Neural progenitor cell (in vitro differentiated cells): ENCODE measurements around the gene VGLL1. TPM values are rescaled to one million over a fixed set of nuclear protein-coding genes. Genes with fewer than 3 reads are reported as not detected.

Source experiments
- DNase-seq: peaks from one replicate; pipeline ENCODE4 v3.0.0-alpha.2; 2016; ENCODE audit warnings: low spot score
- H2AFZ ChIP-seq: fragments of 200-600 bp; sonication (generic); replicated peaks from 2 replicates; pipeline ENCODE4 v1.6.1; 2016; ENCODE audit warnings: antibody characterized with exemption
- H3F3A ChIP-seq: fragments of 200-600 bp; sonication (generic); 2 replicates; pipeline ENCODE4 v1.6.1; 2016; ENCODE audit warnings: antibody characterized with exemption, low read depth
- H3K27ac ChIP-seq: fragments of 200-600 bp; sonication (generic); 2 replicates; pipeline ENCODE4 v1.5.1; 2016; ENCODE audit warnings: mild to moderate bottlenecking
- H3K27me3 ChIP-seq: fragments of 200-600 bp; sonication (generic); 2 replicates; pipeline ENCODE4 v1.6.1; 2016; ENCODE audit warnings: mild to moderate bottlenecking, moderate library complexity
- H3K36me3 ChIP-seq: fragments of 200-600 bp; sonication (generic); 2 replicates; pipeline ENCODE4 v1.5.1; 2016
- H3K4me1 ChIP-seq: fragments of 200-600 bp; sonication (generic); 2 replicates; pipeline ENCODE4 v1.6.1; 2016; ENCODE audit warnings: mixed run types
- H3K4me2 ChIP-seq: fragments of 200-600 bp; sonication (generic); 2 replicates; pipeline ENCODE4 v1.6.1; 2016
- H3K4me3 ChIP-seq: fragments of 200-600 bp; sonication (generic); 2 replicates; pipeline ENCODE4 v1.5.1; 2016
- H3K79me2 ChIP-seq: fragments of 200-600 bp; sonication (generic); 2 replicates; pipeline ENCODE4 v1.6.1; 2016; ENCODE audit warnings: low read depth
- H3K9ac ChIP-seq: fragments of 200-600 bp; sonication (generic); 2 replicates; pipeline ENCODE4 v1.6.1; 2016
- H3K9me3 ChIP-seq: fragments of 200-600 bp; sonication (generic); 2 replicates; pipeline ENCODE4 v1.5.1; 2016; ENCODE audit warnings: low read depth
- H4K20me1 ChIP-seq: fragments of 200-600 bp; sonication (generic); 2 replicates; pipeline ENCODE4 v1.6.1; 2016; ENCODE audit warnings: low read depth
- H3K27ac Mint-ChIP-seq: 3 replicates; pipeline ENCODE4 v1.8.0; 2021; ENCODE audit warnings: mixed read lengths
- H3K27me3 Mint-ChIP-seq: 2 replicates; pipeline ENCODE4 v1.8.0; 2022; ENCODE audit warnings: low read depth, mild to moderate bottlenecking, inconsistent platforms, moderate library complexity, mixed read lengths; ENCODE audit not compliant: insufficient read depth
- H3K36me3 Mint-ChIP-seq: 3 replicates; pipeline ENCODE4 v1.8.0; 2021; ENCODE audit warnings: mixed read lengths
- H3K4me1 Mint-ChIP-seq: 3 replicates; pipeline ENCODE4 v1.8.0; 2021; ENCODE audit warnings: mixed read lengths
- H3K4me3 Mint-ChIP-seq: 3 replicates; pipeline ENCODE4 v1.8.0; 2021; ENCODE audit warnings: mild to moderate bottlenecking, moderate library complexity, mixed read lengths
- H3K9me3 Mint-ChIP-seq: 3 replicates; pipeline ENCODE4 v1.8.0; 2020; ENCODE audit warnings: mixed read lengths
- EZH2 ChIP-seq: fragments of 200-600 bp; sonication (generic); IDR thresholded peaks from 2 replicates; pipeline ENCODE4 v1.6.1; 2017; ENCODE audit warnings: antibody characterized with exemption, mild to moderate bottlenecking, moderate library complexity
- EZH2phosphoT487 ChIP-seq: fragments of 200-600 bp; sonication (generic); IDR thresholded peaks from 2 replicates; pipeline ENCODE4 v1.6.1; 2017; ENCODE audit warnings: antibody characterized with exemption
- total RNA-seq: library from RNA; depleted of rRNA; stranded (reverse); fragments of >200 nt; gene quantifications from 2 replicates; pipeline ENCODE4 v1.2.3, GENCODE V29; 2015; ENCODE audit warnings: low replicate concordance
- TF ChIP-seq, protein P1 (sequence below): fragments of 200-600 bp; sonication (generic); IDR thresholded peaks from 2 replicates; pipeline ENCODE4 v1.5.1; 2017; ENCODE audit warnings: antibody characterized with exemption, mild to moderate bottlenecking

Gene VGLL1
- total RNA-seq, 1 donor from 2014 or later, result not detected

DNA sequence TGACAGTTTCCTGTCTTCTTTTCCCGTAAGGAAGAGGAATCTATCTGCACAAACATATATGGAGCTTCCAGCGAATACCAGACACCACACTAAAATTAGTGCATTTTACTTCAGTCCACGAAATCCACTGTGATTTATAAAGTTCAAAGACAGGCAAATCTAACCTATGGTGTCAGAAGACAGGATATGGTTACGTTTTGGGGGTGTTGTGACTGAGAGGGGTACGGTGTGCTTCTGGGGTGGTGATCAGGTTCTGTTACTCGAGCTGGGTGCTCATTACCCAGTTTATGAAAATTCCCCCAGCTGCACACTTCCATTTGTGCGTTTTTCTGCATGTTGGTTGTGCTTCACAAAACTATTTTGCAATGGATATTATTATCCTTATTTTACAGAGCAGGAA, 10.3 kb downstream of the VGLL1 start:
- no peaks in the 10 kb centered on the region for H3K79me2 ChIP-seq
- Mint-ChIP-seq H3K36me3 (no peaks in the 10 kb centered on the region), H3K27me3 (peaks cover 4% of the 10 kb centered on the region), H3K27ac (no peak overlapping the region), H3K4me3 (no peak overlapping the region), H3K4me1 (no peaks in the 10 kb centered on the region), H3K9me3 (no peaks in the 10 kb centered on the region)
- no peaks in the 10 kb centered on the region for H3K27me3 ChIP-seq
- no peaks in the 10 kb centered on the region for H3K9me3 ChIP-seq
- H3K36me3 ChIP-seq, result no peaks in the 10 kb centered on the region
- no peak overlapping the region for H3K4me2 ChIP-seq
- H3K4me3 ChIP-seq, result no peak overlapping the region
- no peaks in the 10 kb centered on the region for H3K4me1 ChIP-seq
- H3F3A ChIP-seq, result no peaks in the 10 kb centered on the region
- no peaks in the 10 kb centered on the region for H4K20me1 ChIP-seq
- TF ChIP-seq, protein P1, sequence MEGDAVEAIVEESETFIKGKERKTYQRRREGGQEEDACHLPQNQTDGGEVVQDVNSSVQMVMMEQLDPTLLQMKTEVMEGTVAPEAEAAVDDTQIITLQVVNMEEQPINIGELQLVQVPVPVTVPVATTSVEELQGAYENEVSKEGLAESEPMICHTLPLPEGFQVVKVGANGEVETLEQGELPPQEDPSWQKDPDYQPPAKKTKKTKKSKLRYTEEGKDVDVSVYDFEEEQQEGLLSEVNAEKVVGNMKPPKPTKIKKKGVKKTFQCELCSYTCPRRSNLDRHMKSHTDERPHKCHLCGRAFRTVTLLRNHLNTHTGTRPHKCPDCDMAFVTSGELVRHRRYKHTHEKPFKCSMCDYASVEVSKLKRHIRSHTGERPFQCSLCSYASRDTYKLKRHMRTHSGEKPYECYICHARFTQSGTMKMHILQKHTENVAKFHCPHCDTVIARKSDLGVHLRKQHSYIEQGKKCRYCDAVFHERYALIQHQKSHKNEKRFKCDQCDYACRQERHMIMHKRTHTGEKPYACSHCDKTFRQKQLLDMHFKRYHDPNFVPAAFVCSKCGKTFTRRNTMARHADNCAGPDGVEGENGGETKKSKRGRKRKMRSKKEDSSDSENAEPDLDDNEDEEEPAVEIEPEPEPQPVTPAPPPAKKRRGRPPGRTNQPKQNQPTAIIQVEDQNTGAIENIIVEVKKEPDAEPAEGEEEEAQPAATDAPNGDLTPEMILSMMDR, result no peak
- no peak for TF ChIP-seq EZH2
- TF ChIP-seq EZH2phosphoT487, result no peak
- DNase-seq, result no peak
- H3K27ac ChIP-seq, result no peak overlapping the region
- no peak overlapping the region for H2AFZ ChIP-seq
- no peak overlapping the region for H3K9ac ChIP-seq

DNA sequence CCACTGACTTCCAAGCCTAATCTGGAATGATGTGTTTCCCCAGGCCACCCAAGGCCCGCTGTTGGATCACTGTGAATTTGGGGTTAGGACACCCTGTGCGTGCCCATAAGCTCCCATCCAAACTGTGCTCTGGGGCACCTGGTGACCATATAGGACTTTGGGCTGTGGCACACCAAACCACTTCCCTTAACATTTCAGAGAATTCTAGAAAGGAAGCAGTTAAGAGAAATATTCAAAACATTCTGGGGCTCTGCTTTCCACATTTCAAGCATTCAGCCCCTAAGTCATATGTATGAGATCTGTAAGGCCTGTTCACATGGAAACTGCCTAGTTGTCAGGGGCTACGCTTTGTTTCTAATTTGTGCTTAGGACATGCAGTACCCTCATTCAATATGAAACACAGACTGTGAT, 14.4 kb downstream of the VGLL1 start:
- Mint-ChIP-seq H3K27me3 (peaks cover 3% of the 10 kb centered on the region), H3K4me1 (no peaks in the 10 kb centered on the region), H3K27ac (no peak overlapping the region), H3K4me3 (no peak overlapping the region), H3K36me3 (no peaks in the 10 kb centered on the region), H3K9me3 (no peaks in the 10 kb centered on the region)
- TF ChIP-seq, protein P1, result no peak
- TF ChIP-seq EZH2phosphoT487 (no peak), EZH2 (no peak)
- no peak overlapping the region for H3K4me2 ChIP-seq
- no peaks in the 10 kb centered on the region for H3K79me2 ChIP-seq
- no peak overlapping the region for H2AFZ ChIP-seq
- no peaks in the 10 kb centered on the region for H3K4me1 ChIP-seq
- no peaks in the 10 kb centered on the region for H3K27me3 ChIP-seq
- no peak for DNase-seq
- H3K4me3 ChIP-seq, result no peak overlapping the region
- H3K36me3 ChIP-seq, result no peaks in the 10 kb centered on the region
- peaks cover 3% of the 10 kb centered on the region for H3K9me3 ChIP-seq
- no peak overlapping the region for H3K9ac ChIP-seq
- no peaks in the 10 kb centered on the region for H3F3A ChIP-seq
- no peak overlapping the region for H3K27ac ChIP-seq
- no peaks in the 10 kb centered on the region for H4K20me1 ChIP-seq

DNA sequence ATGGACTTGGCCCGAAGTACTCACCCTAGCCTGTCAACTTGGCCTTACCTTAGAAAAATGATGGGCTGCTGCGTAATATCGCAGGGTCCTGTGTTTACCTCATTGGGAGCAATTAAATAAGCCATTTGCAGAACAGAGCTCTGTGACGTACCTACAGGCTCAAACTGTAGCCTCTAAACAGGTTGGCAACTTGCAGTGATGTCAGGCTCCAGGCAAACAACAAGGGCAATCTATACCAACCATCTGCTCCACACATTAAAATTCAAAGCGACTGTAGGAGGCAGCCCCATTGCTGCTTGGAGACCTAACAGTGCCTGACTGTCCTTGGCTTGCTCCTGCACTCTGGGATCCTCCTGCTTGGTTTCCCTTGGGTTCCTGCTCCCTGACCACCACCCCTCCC, 17.2 kb downstream of the VGLL1 start:
- no peak for DNase-seq
- Histone ChIP-seq H3K36me3 (no peaks in the 10 kb centered on the region), H3K9me3 (peaks cover 3% of the 10 kb centered on the region), H3K9ac (no peak overlapping the region), H4K20me1 (no peaks in the 10 kb centered on the region), H3K4me2 (no peak overlapping the region), H3K27me3 (no peaks in the 10 kb centered on the region), H3K27ac (no peak overlapping the region), H3K79me2 (no peaks in the 10 kb centered on the region), H2AFZ (no peak overlapping the region), H3K4me1 (no peaks in the 10 kb centered on the region), H3K4me3 (no peak overlapping the region), H3F3A (no peaks in the 10 kb centered on the region)
- H3K27ac Mint-ChIP-seq, result no peak overlapping the region
- H3K4me3 Mint-ChIP-seq, result no peak overlapping the region
- TF ChIP-seq EZH2, result no peak
- TF ChIP-seq, protein P1, result no peak
- TF ChIP-seq EZH2phosphoT487, result no peak
- H3K27me3 Mint-ChIP-seq, result peaks cover 3% of the 10 kb centered on the region
- no peaks in the 10 kb centered on the region for H3K36me3 Mint-ChIP-seq
- H3K9me3 Mint-ChIP-seq, result no peaks in the 10 kb centered on the region
- H3K4me1 Mint-ChIP-seq, result no peaks in the 10 kb centered on the region
